HG03045 (cell line): ENCODE measurements around the gene RNPC3.
A peak's percentile ranks its signal among the peaks of the same experiment; 100 is the strongest.
"Not testable (repeated sequence)": the region's sequence is repeated elsewhere in the genome, so short reads cannot be mapped to it uniquely, and the experiment has no call there.

Experiments used
- ATAC-seq: cut with Tn5 transposase; IDR thresholded peaks from one replicate; pipeline ENCODE4 v1.9.1; 2021; ENCODE audit warnings: mild to moderate bottlenecking, moderate library complexity; ENCODE audit not compliant: unreplicated experiment

Gene RNPC3

GRCh38 chr1:103547840-103548239 lies 22.3 kb downstream of the RNPC3 start:
- ATAC-seq, result no peak

- no peak for ATAC-seq
Observed at GRCh38 chr1:103560427-103560826, 34.9 kb downstream of the RNPC3 start.

GRCh38 chr1:103561124-103561523 lies 35.6 kb downstream of the RNPC3 start:
- ATAC-seq, result not testable (repeated sequence)

- ATAC-seq, result peak; percentile 91
Observed at GRCh38 chr1:103561643-103562395, 36.3 kb downstream of the RNPC3 start.

GRCh38 chr1:103563056-103563455 lies 37.6 kb downstream of the RNPC3 start:
- ATAC-seq, result no peak

- ATAC-seq, result no peak
Observed at GRCh38 chr1:103569493-103569892, 44.0 kb downstream of the RNPC3 start.

GRCh38 chr1:103571289-103571688 lies 45.8 kb downstream of the RNPC3 start, which contains the start of gene AMY2B:
AMY2B (plus strand) TSS chr1:103571589; CDS start chr1:103571603, 14 bp downstream.
- ATAC-seq, result not testable (repeated sequence)

GRCh38 chr1:103576065-103576464 lies 50.6 kb downstream of the RNPC3 start:
- ATAC-seq, result no peak

- not testable (repeated sequence) for ATAC-seq
Observed at GRCh38 chr1:103576784-103577183, 51.3 kb downstream of the RNPC3 start.

GRCh38 chr1:103582464-103582863 lies 57.0 kb downstream of the RNPC3 start:
- no peak for ATAC-seq

- no peak for ATAC-seq
Observed at GRCh38 chr1:103583887-103584286, 58.4 kb downstream of the RNPC3 start.

- no peak for ATAC-seq
Observed at GRCh38 chr1:103584537-103584936, 59.0 kb downstream of the RNPC3 start.

- not testable (repeated sequence) for ATAC-seq
Observed at GRCh38 chr1:103602740-103603139, 77.2 kb downstream of the RNPC3 start.
